CD14-positive monocyte (primary cell): ENCODE results near the gene GTF2I. TPM values are rescaled to one million over a fixed set of nuclear protein-coding genes. Genes with fewer than 3 reads are reported as not detected.
"Not testable (repeated sequence)": the region's sequence is repeated elsewhere in the genome, so short reads cannot be mapped to it uniquely, and the experiment has no call there.

Experiments
- DNase-seq, 3 donors: peaks; one replicate each; pipeline ENCODE4 v3.0.0-alpha.2; 2011 to 2022
- H2AFZ ChIP-seq: 2 replicates; pipeline ENCODE4 v1.6.0; 2012; ENCODE audit warnings: mild to moderate bottlenecking, low read depth, low read length, inconsistent platforms; ENCODE audit not compliant: insufficient read depth, poor library complexity, severe bottlenecking
- H3K27ac ChIP-seq, 2 donors: 1 replicate in 1 of 2; 2 replicates in 1 of 2; pipeline ENCODE4 v1.5.1; 2012 to 2013; ENCODE audit warnings: low read length in 2 of 2, control low read depth in 1 of 2, inconsistent platforms in 1 of 2, low read depth in 1 of 2, mild to moderate bottlenecking in 1 of 2
- H3K27me3 ChIP-seq, 2 donors: one replicate each; pipeline versions ENCODE4 v1.6.0 to v1.6.1; 2011 to 2013; ENCODE audit warnings: low read length in 2 of 2; ENCODE audit not compliant: control insufficient read depth in 2 of 2, insufficient read depth in 2 of 2
- H3K36me3 ChIP-seq, 2 donors: replicated peaks in 1 of 2; 1 replicate in 1 of 2; 2 replicates in 1 of 2; pipeline versions ENCODE4 v1.5.1 to v1.6.1; 2012 to 2013; ENCODE audit warnings: low read length in 2 of 2, control low read depth in 1 of 2, inconsistent platforms in 1 of 2, mild to moderate bottlenecking in 1 of 2; ENCODE audit not compliant: insufficient read depth in 2 of 2, control insufficient read depth in 1 of 2
- H3K4me1 ChIP-seq, 2 donors: 1 replicate in 1 of 2; 2 replicates in 1 of 2; pipeline versions ENCODE4 v1.5.1 to v1.6.1; 2012 to 2013; ENCODE audit warnings: low read length in 2 of 2, control low read depth in 1 of 2, inconsistent platforms in 1 of 2, mild to moderate bottlenecking in 1 of 2, moderate library complexity in 1 of 2; ENCODE audit not compliant: insufficient read depth in 2 of 2, control insufficient read depth in 1 of 2
- H3K4me2 ChIP-seq: replicated peaks from 2 replicates; pipeline ENCODE3; 2012; ENCODE audit warnings: low read length, moderate library complexity, mild to moderate bottlenecking; ENCODE audit not compliant: poor library complexity, severe bottlenecking; ENCODE audit errors: extremely low read depth
- H3K4me3 ChIP-seq, 3 experiments: fragments of 200-600 bp in 1 of 3; sonication (generic) in 1 of 3; replicated peaks in 1 of 3; 1 replicate in 2 of 3; 2 replicates in 1 of 3; pipeline ENCODE4 v1.5.1; 2011 to 2013; ENCODE audit warnings: low read length in 3 of 3, mild to moderate bottlenecking in 3 of 3, control low read depth in 2 of 3, low read depth in 2 of 3, inconsistent platforms in 1 of 3, moderate library complexity in 1 of 3
- H3K79me2 ChIP-seq: 2 replicates; pipeline ENCODE4 v1.6.0; 2012; ENCODE audit warnings: mild to moderate bottlenecking, control low read depth, inconsistent platforms, low read length, moderate library complexity; ENCODE audit not compliant: insufficient read depth
- H3K9ac ChIP-seq: 2 replicates; pipeline ENCODE4 v1.6.0; 2017; ENCODE audit warnings: low read length, mild to moderate bottlenecking; ENCODE audit not compliant: insufficient read depth, poor library complexity, severe bottlenecking
- H3K9me3 ChIP-seq, 2 donors: replicated peaks in 1 of 2; 1 replicate in 1 of 2; 2 replicates in 1 of 2; pipeline versions ENCODE4 v1.5.1 to v1.6.1; 2012 to 2013; ENCODE audit warnings: low read length in 2 of 2, control low read depth in 1 of 2; ENCODE audit not compliant: control insufficient read depth in 1 of 2, insufficient read depth in 1 of 2
- H4K20me1 ChIP-seq: 2 replicates; pipeline ENCODE4 v1.6.0; 2012; ENCODE audit warnings: mild to moderate bottlenecking, low read length, control low read depth, moderate library complexity; ENCODE audit not compliant: insufficient read depth
- H3K27ac Mint-ChIP-seq, 7 donors: one replicate each; pipeline ENCODE4 v1.8.0; 2020; ENCODE audit warnings: mild to moderate bottlenecking in 7 of 7, mixed read lengths in 7 of 7, moderate library complexity in 6 of 7, inconsistent platforms in 2 of 7
- H3K27me3 Mint-ChIP-seq, 3 donors: one replicate each; pipeline ENCODE4 v1.8.0; 2021 to 2022; ENCODE audit warnings: low read depth in 3 of 3, mild to moderate bottlenecking in 3 of 3, mixed read lengths in 3 of 3, moderate library complexity in 3 of 3, inconsistent platforms in 1 of 3
- H3K36me3 Mint-ChIP-seq, 2 donors: one replicate each; pipeline ENCODE4 v1.8.0; 2020; ENCODE audit warnings: mixed read lengths in 2 of 2, inconsistent platforms in 1 of 2, mild to moderate bottlenecking in 1 of 2
- H3K4me1 Mint-ChIP-seq: one replicate; pipeline ENCODE4 v1.8.0; 2020; ENCODE audit warnings: mild to moderate bottlenecking, mixed read lengths
- H3K4me3 Mint-ChIP-seq, 2 donors: one replicate each; pipeline ENCODE4 v1.8.0; 2020; ENCODE audit warnings: mild to moderate bottlenecking in 2 of 2, mixed read lengths in 2 of 2, moderate library complexity in 1 of 2
- H3K9me3 Mint-ChIP-seq, 7 donors: one replicate each; pipeline ENCODE4 v1.8.0; 2020 to 2022; ENCODE audit warnings: mixed read lengths in 7 of 7, mild to moderate bottlenecking in 6 of 7, moderate library complexity in 6 of 7, inconsistent platforms in 2 of 7
- CTCF ChIP-seq: fragments of 200-600 bp; IDR thresholded peaks from one replicate; pipeline ENCODE4 v1.8.0; 2022; ENCODE audit warnings: antibody characterized with exemption, mild to moderate bottlenecking
- WGBS: methylation state at CpG from one replicate; pipeline ENCODE4 v1.1.5; 2013; ENCODE audit warnings: missing lambda C conversion rate; ENCODE audit not compliant: insufficient coverage; 5-methylcytosine and 5-hydroxymethylcytosine counted together
- intact Hi-C, 2 donors: fragments of 100-400 bp; cut with micrococcal nuclease; formaldehyde crosslinking; loops; one replicate each; pipeline versions ENCODE4 v1.15.0 to v1.15.1; 2023
- polyA plus RNA-seq, 3 donors: library from polyadenylated mRNA; depleted of rRNA in 1 of 3; unstranded in 2 of 3; stranded (reverse) in 1 of 3; fragments of 300-500 nt in 2 of 3; fragments of >200 nt in 1 of 3; fragmentation: Illumina TruSeq in 2 of 3; gene quantifications; 1 replicate in 2 of 3; 2 replicates in 1 of 3; pipeline ENCODE4 v1.2.3, GENCODE V29; 2012 to 2021

Gene GTF2I
- polyA plus RNA-seq, 3 donors: 20.9 to 87.8 (median 28.2) TPM

GRCh38 chr7:74633451-74633921 lies 24.0 kb upstream of the GTF2I start:
- Mint-ChIP-seq H3K36me3 (peaks cover 0 to 3% of the 10 kb centered on the region in 2 donors), H3K4me3 (no peak overlapping the region), H3K27me3 (peaks cover 0 to 6% (median 0%) of the 10 kb centered on the region in 3 donors), H3K27ac (peak overlapping the region in 1 of 7 donors; percentile 3), H3K4me1 (peaks cover 17% of the 10 kb centered on the region), H3K9me3 (peaks cover 0 to 2% (median 0%) of the 10 kb centered on the region in 7 donors)
- Histone ChIP-seq H3K27ac (no peak overlapping the region), H3K4me2 (no peak overlapping the region), H4K20me1 (no peaks in the 10 kb centered on the region), H3K4me3 (no peak overlapping the region), H3K4me1 (peaks cover 11 to 12% of the 10 kb centered on the region in 2 donors), H3K9me3 (no peaks in the 10 kb centered on the region), H3K36me3 (no peaks in the 10 kb centered on the region), H3K79me2 (no peaks in the 10 kb centered on the region), H3K27me3 (no peaks in the 10 kb centered on the region), H3K9ac (no peak overlapping the region), H2AFZ (peak overlapping the region; percentile 53)
- intact Hi-C loops: no loop called here
- WGBS: 87% methylated on average over 9 of the region's 9 CpGs
- DNase-seq: no peak
- TF ChIP-seq CTCF: no peak

- Histone ChIP-seq H2AFZ (no peak overlapping the region), H3K4me2 (no peak overlapping the region), H3K9me3 (no peaks in the 10 kb centered on the region), H4K20me1 (no peaks in the 10 kb centered on the region), H3K4me3 (no peak overlapping the region), H3K27me3 (no peaks in the 10 kb centered on the region), H3K4me1 (peaks cover 8 to 11% of the 10 kb centered on the region in 2 donors), H3K36me3 (no peaks in the 10 kb centered on the region), H3K9ac (no peak overlapping the region), H3K79me2 (no peaks in the 10 kb centered on the region), H3K27ac (no peak overlapping the region)
- no peak for DNase-seq
- Mint-ChIP-seq H3K27me3 (peaks cover 0 to 6% (median 3%) of the 10 kb centered on the region in 3 donors), H3K36me3 (no peaks in the 10 kb centered on the region), H3K4me1 (peaks cover 10% of the 10 kb centered on the region), H3K27ac (no peak overlapping the region), H3K9me3 (no peaks in the 10 kb centered on the region), H3K4me3 (no peak overlapping the region)
- TF ChIP-seq CTCF: no peak
- intact Hi-C loops: no loop called here
- WGBS: 98% methylated on average over 6 of the region's 7 CpGs
Observed at GRCh38 chr7:74637745-74638144, 19.8 kb upstream of the GTF2I start.

GRCh38 chr7:74650055-74650454 lies 7.5 kb upstream of the GTF2I start:
- DNase-seq: peak; percentile 77 to 91 (median 79)
- peak overlapping the region; percentile 35 to 68 (median 36) for H3K4me3 ChIP-seq
- H3K27me3 ChIP-seq, H4K20me1 ChIP-seq, H3K9me3 ChIP-seq, H3K36me3 ChIP-seq, intact Hi-C loops, H3K36me3 Mint-ChIP-seq, H3K27me3 Mint-ChIP-seq, H3K79me2 ChIP-seq: not testable (repeated sequence)
- peak overlapping the region in 1 of 2 donors; percentile 77 for H3K27ac ChIP-seq
- H2AFZ ChIP-seq: peak overlapping the region; percentile 53
- peak overlapping the region in 5 of 7 donors; percentile 30 to 89 (median 75) for H3K27ac Mint-ChIP-seq
- peaks cover 23% of the 10 kb centered on the region for H3K4me1 Mint-ChIP-seq
- peaks cover 13 to 14% of the 10 kb centered on the region in 2 donors for H3K4me1 ChIP-seq
- WGBS: 0% methylated on average over 6 of the region's 11 CpGs
- peaks cover 0 to 11% (median 0%) of the 10 kb centered on the region in 7 donors for H3K9me3 Mint-ChIP-seq
- H3K4me2 ChIP-seq: peak overlapping the region; percentile 60
- peak overlapping the region; percentile 73 to 83 for H3K4me3 Mint-ChIP-seq
- H3K9ac ChIP-seq: peak overlapping the region; percentile 27
